Fibroblast of villous mesenchyme (primary cell): Measurements from ENCODE around the gene ITIH5. TPM values are rescaled to one million over a fixed set of nuclear protein-coding genes. Genes with fewer than 3 reads are reported as not detected.

Experiments used
- DNase-seq: peaks from one replicate; pipeline ENCODE4 v3.0.0-alpha.2; 2010; ENCODE audit warnings: low read depth
- H3K4me3 ChIP-seq: 2 replicates; pipeline ENCODE4 v1.5.1; 2011; ENCODE audit warnings: low read depth, mild to moderate bottlenecking, low read length
- CTCF ChIP-seq: IDR thresholded peaks from 2 replicates; pipeline ENCODE4 v1.5.1; 2012; ENCODE audit warnings: low read depth, mild to moderate bottlenecking, low read length; ENCODE audit not compliant: insufficient read depth
- total RNA-seq: library from RNA; depleted of rRNA; stranded (reverse); fragments of >200 nt; gene quantifications from 2 replicates; pipeline ENCODE4 v1.2.3, GENCODE V29; 2012

Gene ITIH5
- total RNA-seq, 1 donor, result 0.43 TPM

GRCh38 chr10:7537126-7537525 lies 129.6 kb downstream of the ITIH5 start:
- TF ChIP-seq CTCF, result no peak
- no peak overlapping the region for H3K4me3 ChIP-seq
- DNase-seq, result no peak

- DNase-seq, result no peak
- no peak for TF ChIP-seq CTCF
- no peak overlapping the region for H3K4me3 ChIP-seq
Measured at GRCh38 chr10:7534480-7534852, 132.3 kb downstream of the ITIH5 start.

- no peak for TF ChIP-seq CTCF
- DNase-seq, result no peak
- H3K4me3 ChIP-seq, result no peak overlapping the region
Measured at GRCh38 chr10:7533657-7534479, 132.9 kb downstream of the ITIH5 start.

- no peak for DNase-seq
- TF ChIP-seq CTCF, result no peak
Measured at GRCh38 chr10:7532723-7533498, 133.9 kb downstream of the ITIH5 start.

GRCh38 chr10:7529638-7530037 lies 137.1 kb downstream of the ITIH5 start:
- DNase-seq, result no peak
- H3K4me3 ChIP-seq, result no peak overlapping the region
- peak; percentile 18 for TF ChIP-seq CTCF

More at GRCh38 chr10:7532723-7533498, 133.9 kb downstream of the ITIH5 start:
- H3K4me3 ChIP-seq, result no peak overlapping the region

GRCh38 chr10:7527468-7527867 lies 139.3 kb downstream of the ITIH5 start:
- H3K4me3 ChIP-seq, result no peak overlapping the region
- no peak for DNase-seq
- TF ChIP-seq CTCF, result no peak

- TF ChIP-seq CTCF, result no peak
- no peak for DNase-seq
- no peak overlapping the region for H3K4me3 ChIP-seq
Measured at GRCh38 chr10:7526017-7526400, 140.8 kb downstream of the ITIH5 start.
